Measurements from ENCODE around the gene GPHN. TPM values are rescaled to one million over a fixed set of nuclear protein-coding genes. Genes with fewer than 3 reads are reported as not detected.
"Not testable (repeated sequence)": the region's sequence is repeated elsewhere in the genome, so short reads cannot be mapped to it uniquely, and the experiment has no call there.

The GPHN gene
- polyA plus RNA-seq, 2 of the 4 experiments (the other 2 are of a cell fraction) = 12.7 to 15.5 TPM

DNA sequence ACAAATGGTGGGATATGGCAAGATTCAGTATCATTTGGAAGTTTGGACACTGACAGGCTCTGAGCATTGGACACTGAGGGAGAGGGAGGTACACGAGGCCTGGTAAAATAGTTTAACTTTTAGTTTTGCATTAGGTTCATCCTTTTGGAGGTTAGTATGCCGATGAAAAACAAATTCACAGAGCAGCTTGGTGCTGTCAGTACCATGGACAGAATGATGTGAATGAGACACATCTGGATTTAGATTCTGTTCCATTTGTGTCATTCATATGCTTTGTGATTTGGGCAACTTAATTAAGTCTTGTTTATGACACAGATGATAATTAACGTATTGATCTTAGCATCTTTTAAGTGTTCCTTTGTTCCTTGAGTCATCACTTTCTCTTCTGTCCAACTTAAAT lies 33.7 kb downstream of the GPHN start:
- H3K27ac ChIP-seq = no peak overlapping the region
- no peak overlapping the region for H3K4me3 ChIP-seq
- CTCF ChIA-PET = interaction anchor here (0.8 kb wide), 1 partner anchor 45 kb away, joined by 3 read pairs; no protein-coding TSS in a partner anchor
- no peak for DNase-seq (ENCODE audit: low read depth in 1 of 2, low spot score in 1 of 2)
- POLR2A ChIA-PET = no interaction called here
- no peaks in the 10 kb centered on the region for H3K9me3 ChIP-seq
- WGBS (ENCODE audit: missing lambda C conversion rate) = 91% methylated on average over 3 of the region's 3 CpGs
- peak; percentile 73 for FAIRE-seq
- no peak overlapping the region for H3K4me2 ChIP-seq
- no peaks in the 10 kb centered on the region for H3K4me1 ChIP-seq
- TF ChIP-seq REST (IDR thresholded peaks at IDR 0.05) (peak; percentile 60; the same call in 1 of the 2 replicates), PHF8 (IDR thresholded peaks at IDR 0.05; ENCODE audit: borderline replicate concordance, low read depth) (no peak)
- ATAC-seq = no peak

- no peaks in the 10 kb centered on the region for H3K9me3 ChIP-seq
- CTCF ChIA-PET = no interaction called here
- WGBS (ENCODE audit: missing lambda C conversion rate) = 25% methylated on average over 2 of the region's 2 CpGs
- no peak for FAIRE-seq
- H3K4me3 ChIP-seq = no peak overlapping the region
- POLR2A ChIA-PET = no interaction called here
- DNase-seq (ENCODE audit: low read depth in 1 of 2, low spot score in 1 of 2) = no peak
- H3K4me2 ChIP-seq = no peak overlapping the region
- H3K27ac ChIP-seq = no peak overlapping the region
- TF ChIP-seq POLR2AphosphoS2 (conservative IDR thresholded peaks at IDR 0.05; ENCODE audit: low read length) = no peak
- H3K4me1 ChIP-seq = no peaks in the 10 kb centered on the region
- no peak for ATAC-seq
These were observed 36.0 kb downstream of the GPHN start for GRCh38 chr14:66543996-66544395.

DNA sequence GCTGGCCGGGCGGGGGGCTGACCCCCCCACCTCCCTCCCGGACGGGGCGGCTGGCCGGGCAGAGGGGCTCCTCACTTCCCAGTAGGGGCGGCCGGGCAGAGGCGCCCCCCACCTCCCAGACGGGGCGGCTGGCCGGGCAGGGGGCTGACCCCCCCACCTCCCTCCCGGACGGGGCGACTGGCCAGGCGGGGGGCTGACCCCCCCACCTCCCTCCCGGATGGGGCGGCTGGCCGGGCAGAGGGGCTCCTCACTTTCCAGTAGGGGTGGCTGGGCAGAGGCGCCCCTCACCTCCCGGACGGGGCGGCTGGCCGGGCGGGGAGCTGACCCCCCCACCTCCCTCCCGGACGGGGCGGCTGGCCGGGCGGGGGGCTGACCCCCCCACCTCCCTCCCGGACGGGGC lies 37.2 kb downstream of the GPHN start:
- H3K4me1 ChIP-seq; H3K4me3 ChIP-seq; H3K27ac ChIP-seq; DNase-seq (ENCODE audit: low read depth in 1 of 2, low spot score in 1 of 2); CTCF ChIA-PET; H3K9me3 ChIP-seq; FAIRE-seq; ATAC-seq; POLR2A ChIA-PET; H3K4me2 ChIP-seq: not testable (repeated sequence)
- WGBS (ENCODE audit: missing lambda C conversion rate) = no CpG with 5 or more reads among the region's 32 CpGs

GRCh38 chr14:66545751-66546150 lies 37.8 kb downstream of the GPHN start:
- ATAC-seq; H3K4me1 ChIP-seq; FAIRE-seq; POLR2A ChIA-PET; H3K9me3 ChIP-seq; H3K4me2 ChIP-seq; CTCF ChIA-PET; H3K27ac ChIP-seq; DNase-seq (ENCODE audit: low read depth in 1 of 2, low spot score in 1 of 2); H3K4me3 ChIP-seq: not testable (repeated sequence)
- WGBS (ENCODE audit: missing lambda C conversion rate) = no CpG with 5 or more reads among the region's 32 CpGs

- TF ChIP-seq, protein P1, sequence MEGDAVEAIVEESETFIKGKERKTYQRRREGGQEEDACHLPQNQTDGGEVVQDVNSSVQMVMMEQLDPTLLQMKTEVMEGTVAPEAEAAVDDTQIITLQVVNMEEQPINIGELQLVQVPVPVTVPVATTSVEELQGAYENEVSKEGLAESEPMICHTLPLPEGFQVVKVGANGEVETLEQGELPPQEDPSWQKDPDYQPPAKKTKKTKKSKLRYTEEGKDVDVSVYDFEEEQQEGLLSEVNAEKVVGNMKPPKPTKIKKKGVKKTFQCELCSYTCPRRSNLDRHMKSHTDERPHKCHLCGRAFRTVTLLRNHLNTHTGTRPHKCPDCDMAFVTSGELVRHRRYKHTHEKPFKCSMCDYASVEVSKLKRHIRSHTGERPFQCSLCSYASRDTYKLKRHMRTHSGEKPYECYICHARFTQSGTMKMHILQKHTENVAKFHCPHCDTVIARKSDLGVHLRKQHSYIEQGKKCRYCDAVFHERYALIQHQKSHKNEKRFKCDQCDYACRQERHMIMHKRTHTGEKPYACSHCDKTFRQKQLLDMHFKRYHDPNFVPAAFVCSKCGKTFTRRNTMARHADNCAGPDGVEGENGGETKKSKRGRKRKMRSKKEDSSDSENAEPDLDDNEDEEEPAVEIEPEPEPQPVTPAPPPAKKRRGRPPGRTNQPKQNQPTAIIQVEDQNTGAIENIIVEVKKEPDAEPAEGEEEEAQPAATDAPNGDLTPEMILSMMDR (IDR thresholded peaks at IDR 0.05) = no peak
- TF ChIP-seq RCOR1 (IDR thresholded peaks at IDR 0.05; ENCODE audit: low read depth, low read length) = no peak
- no peak for TF ChIP-seq NR3C1 (IDR thresholded peaks at IDR 0.05)
- no peak for TF ChIP-seq SMC3 (IDR thresholded peaks at IDR 0.05)
- no peak for TF ChIP-seq JUN (IDR thresholded peaks at IDR 0.05)
- no peak for TF ChIP-seq MAFK (IDR thresholded peaks at IDR 0.05; ENCODE audit: partially characterized antibody)
- no peak for TF ChIP-seq EHMT2 (IDR thresholded peaks at IDR 0.05; ENCODE audit: low read depth)
- TF ChIP-seq ESRRA (IDR thresholded peaks at IDR 0.05; ENCODE audit: borderline replicate concordance, low read length) = no peak
- no peak for TF ChIP-seq KDM1A (IDR thresholded peaks at IDR 0.05; ENCODE audit: low read depth)
- H3K9me3 ChIP-seq = no peaks in the 10 kb centered on the region
- H3K4me1 ChIP-seq = no peaks in the 10 kb centered on the region
- H3K4me2 ChIP-seq = no peak overlapping the region
- CTCF ChIA-PET = no interaction called here
- H3K4me3 ChIP-seq = no peak overlapping the region
- ATAC-seq = no peak
- no peak for DNase-seq (ENCODE audit: low read depth in 1 of 2, low spot score in 1 of 2)
- 89% methylated on average over 2 of the region's 2 CpGs for WGBS (ENCODE audit: missing lambda C conversion rate)
- POLR2A ChIA-PET = no interaction called here
- H3K27ac ChIP-seq = no peak overlapping the region
- no peak for FAIRE-seq
These were observed 55.8 kb downstream of the GPHN start for GRCh38 chr14:66563731-66564130.

Measured in A549 (cell line).